ENCODE data around the gene TOM1L2.

DNA sequence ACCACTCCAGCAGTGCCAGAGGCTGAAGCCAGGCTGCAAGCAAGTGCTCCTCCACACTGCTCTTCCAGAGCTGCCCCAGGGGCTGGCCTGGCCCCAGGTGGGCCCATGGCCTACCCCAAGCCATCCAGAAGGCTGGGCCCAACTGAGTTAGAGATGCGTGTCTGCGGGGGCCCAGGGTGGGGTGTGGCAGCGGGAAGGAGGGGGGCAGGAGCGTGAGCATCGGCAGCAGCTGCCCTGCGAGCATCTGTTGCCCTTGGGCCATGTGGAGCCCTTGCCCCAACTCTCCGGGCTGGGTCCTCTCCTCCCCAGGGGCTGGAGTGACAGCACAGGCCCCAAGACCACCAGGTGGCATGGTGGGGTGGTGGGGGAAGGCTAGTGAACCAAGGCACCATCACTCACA, 128.1 kb downstream of the TOM1L2 start:
- TF ChIP-seq, protein P1, sequence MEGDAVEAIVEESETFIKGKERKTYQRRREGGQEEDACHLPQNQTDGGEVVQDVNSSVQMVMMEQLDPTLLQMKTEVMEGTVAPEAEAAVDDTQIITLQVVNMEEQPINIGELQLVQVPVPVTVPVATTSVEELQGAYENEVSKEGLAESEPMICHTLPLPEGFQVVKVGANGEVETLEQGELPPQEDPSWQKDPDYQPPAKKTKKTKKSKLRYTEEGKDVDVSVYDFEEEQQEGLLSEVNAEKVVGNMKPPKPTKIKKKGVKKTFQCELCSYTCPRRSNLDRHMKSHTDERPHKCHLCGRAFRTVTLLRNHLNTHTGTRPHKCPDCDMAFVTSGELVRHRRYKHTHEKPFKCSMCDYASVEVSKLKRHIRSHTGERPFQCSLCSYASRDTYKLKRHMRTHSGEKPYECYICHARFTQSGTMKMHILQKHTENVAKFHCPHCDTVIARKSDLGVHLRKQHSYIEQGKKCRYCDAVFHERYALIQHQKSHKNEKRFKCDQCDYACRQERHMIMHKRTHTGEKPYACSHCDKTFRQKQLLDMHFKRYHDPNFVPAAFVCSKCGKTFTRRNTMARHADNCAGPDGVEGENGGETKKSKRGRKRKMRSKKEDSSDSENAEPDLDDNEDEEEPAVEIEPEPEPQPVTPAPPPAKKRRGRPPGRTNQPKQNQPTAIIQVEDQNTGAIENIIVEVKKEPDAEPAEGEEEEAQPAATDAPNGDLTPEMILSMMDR (IDR thresholded peaks at IDR 0.05): no peak
- no peak for TF ChIP-seq EZH2 (IDR thresholded peaks at IDR 0.05)
